Mucosa of gallbladder (tissue), 1 donor: ENCODE results near the gene MARK4. TPM values are rescaled to one million over a fixed set of nuclear protein-coding genes. Genes with fewer than 3 reads are reported as not detected.
"Not testable (repeated sequence)": the region's sequence is repeated elsewhere in the genome, so short reads cannot be mapped to it uniquely, and the experiment has no call there.

Experiments
- DNase-seq: peaks from one replicate; pipeline ENCODE4 v3.0.0-alpha.2; 2020; ENCODE audit warnings: low spot score
- total RNA-seq: library from RNA; stranded (reverse); gene quantifications from one replicate; pipeline ENCODE4 v1.2.1, GENCODE V29; 2021
- donor health status: DM: no; HTN: no; CAD: no.

The MARK4 gene
- total RNA-seq: 38.8 TPM

DNA sequence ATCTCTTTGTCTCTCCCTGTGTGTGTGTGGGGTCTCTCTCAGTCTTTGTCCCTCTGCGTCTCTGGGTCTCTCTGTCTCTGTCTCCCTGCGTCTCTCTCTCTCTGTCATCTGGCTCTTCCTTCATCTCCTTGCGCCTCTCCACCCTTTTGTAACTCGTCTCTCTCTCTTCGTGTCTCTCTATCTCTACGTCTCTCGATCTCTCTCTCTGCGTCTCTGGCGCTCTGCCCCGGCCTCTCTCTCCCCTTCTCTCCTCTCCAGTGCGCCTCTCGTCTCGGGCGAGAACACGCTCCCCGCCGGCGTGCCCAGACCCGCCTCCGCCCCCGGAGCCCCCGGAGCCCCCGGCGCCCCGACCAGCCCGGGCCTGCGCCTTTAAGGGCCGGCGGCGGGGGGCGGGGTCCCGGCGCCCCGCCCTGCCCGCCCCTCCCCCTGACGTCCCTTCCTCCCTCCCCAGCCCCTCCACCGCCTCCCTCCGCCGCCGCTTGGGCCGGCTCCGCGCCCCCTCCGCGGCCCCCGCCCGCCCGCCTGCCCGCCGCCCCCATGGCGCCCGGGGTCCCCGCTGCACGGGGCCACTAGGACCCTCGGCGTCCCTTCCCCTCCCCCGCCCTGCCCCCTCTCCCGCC is at the start of gene MARK4:
Gene MARK4, plus strand, starts transcription at position 440 of the 620 bp plus-strand sequence. CDS start 318 bp downstream, outside the sequence.
- no peak for DNase-seq

DNA sequence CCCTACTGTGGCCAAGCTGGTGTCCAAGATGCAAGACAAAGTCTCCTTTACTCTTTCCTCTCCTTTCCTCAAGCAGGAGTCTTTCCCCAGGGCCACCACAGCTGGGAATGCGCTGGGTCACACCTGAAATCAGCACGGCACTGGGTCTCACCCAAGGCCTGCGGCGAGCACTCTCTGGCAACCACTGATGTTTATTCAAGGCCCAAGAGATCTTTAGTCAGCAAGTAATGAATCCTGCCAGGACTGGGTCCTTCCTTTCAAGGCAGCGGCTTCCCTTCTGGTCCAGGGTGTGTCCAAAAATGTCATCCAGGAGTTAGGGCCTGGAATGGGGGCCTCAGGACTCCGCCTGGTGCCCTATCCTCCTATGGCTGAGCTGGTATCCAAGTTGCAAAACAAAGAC is 48.4 kb upstream of the MARK4 start:
- peak; percentile 34 for DNase-seq

DNA sequence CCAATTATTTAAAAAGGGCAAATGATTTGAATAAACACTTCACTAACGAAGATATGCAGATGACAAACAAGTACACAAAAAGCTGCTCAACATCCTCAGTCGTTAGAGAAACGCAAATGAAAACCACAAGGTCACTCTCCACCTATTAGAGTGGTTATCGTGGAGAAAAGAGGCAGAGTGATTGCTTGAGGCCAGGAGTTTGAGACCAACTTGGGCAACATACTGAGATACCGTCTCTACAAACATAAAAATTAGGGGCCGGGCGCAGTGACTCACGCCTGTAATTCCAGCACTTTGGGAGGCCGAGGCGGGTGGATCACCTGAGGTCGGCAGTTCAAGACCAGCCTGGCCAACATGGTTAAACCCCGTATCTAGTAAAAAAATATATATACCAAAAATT is 45.3 kb upstream of the MARK4 start:
- DNase-seq: no peak

DNA sequence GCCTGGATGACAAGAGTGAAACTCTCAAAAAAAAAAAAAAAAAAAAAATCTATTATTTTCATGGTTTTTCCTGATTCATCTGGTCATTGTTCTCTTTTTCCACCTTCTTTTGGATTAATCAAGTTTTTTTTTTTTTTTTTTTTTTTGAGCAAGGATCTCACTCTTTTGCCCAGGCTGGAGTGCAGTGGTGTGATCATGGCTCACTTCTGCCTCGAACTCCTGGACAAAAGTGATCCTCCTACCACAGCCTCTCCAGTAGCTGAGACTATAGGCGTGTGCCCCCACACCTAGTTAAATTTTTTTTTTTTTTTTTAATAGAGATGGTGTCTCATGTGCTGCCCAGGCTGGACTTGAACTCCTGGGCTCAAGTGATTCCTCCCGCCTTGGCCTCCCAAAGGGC is 44.7 kb upstream of the MARK4 start:
- DNase-seq: no peak

DNA sequence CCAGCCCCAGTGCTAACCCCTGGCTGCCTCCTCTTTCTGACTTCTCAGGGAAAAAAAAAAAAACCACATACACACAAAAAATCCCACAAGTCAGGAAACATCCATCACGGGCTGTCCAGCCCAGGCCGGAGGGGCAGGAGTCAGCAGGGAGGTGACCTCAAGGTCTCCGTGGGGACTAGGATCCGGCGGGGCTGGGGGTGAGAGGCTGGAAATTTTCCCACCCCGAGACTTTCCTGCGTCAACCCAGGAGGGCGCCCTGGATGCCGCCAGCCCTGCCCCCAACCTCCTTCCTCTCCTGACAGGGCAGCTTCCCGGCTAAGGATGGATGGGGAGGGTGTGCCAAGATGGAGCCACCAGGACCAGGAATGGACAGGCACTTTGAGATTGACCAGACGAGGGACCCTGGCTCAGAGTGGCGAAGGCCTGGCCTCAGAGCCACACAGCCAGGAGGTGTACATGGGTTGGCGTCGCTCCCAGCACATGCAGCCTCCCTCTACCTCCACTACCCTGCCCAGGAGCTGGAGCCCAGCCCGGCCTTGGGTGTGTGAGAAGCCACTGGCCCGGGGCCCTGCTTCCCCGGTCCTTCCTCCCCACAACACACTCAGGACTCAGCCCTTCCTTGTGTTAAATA is 39.2 kb upstream of the MARK4 start:
- DNase-seq: peak; percentile 92

DNA sequence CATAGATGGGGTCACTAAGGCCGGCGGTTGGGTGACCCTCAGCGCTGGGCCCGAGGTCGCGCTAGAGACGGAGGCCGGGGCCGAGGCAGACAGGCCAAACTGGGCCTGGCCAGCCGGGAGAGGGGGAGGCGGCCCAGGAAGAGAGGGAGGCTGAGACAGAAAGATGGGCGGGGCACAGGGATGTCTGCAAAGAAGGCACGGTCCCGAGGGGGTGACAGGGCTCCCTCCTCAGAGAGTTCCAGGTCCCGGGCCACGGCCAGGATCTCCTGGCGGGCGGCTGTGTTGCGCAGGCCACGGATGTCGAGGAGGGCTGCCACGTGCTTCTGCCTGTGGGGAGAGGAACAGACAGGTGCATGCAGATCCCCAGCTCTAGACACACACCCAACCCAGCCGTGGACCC is 38.0 kb upstream of the MARK4 start:
- DNase-seq: no peak

DNA sequence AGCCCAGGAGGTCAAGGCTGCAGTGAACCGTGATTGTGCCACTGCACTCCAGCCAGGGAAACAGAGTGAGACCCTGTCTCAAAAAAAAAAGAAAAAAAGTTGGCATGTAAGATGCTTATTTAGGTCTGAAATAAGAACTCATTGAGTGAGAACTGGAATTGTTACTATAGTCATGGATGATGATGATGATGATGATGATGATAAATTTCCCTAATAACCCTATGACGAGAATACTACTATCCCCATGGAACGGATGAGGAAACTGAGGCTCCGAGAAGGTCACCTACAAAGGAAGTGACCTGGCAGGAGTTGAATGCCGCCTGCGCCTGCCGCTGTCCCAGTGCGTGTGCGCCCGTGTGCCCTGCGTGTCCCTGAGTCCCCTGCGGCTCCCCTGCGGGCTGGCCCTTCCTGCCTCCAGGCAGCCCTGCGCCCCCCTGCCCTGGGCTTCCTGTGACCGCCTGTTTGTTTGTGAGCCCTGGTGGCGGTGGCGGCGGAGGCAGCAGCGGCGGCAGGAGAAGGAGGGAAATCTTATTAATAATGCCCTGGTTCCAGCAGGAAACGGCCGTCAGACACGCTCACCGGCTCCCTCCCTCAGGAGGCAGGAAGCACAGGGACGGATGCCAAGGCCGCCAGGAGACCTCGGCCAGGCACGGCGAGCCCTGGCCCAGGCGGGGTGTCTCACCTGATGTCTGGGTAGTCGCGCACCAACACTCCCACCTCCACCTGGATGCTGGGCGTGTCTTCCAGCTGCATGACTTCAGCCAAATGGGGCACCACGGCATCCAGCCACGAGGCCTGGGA is 35.5 kb upstream of the MARK4 start:
- DNase-seq: peak; percentile 62

DNA sequence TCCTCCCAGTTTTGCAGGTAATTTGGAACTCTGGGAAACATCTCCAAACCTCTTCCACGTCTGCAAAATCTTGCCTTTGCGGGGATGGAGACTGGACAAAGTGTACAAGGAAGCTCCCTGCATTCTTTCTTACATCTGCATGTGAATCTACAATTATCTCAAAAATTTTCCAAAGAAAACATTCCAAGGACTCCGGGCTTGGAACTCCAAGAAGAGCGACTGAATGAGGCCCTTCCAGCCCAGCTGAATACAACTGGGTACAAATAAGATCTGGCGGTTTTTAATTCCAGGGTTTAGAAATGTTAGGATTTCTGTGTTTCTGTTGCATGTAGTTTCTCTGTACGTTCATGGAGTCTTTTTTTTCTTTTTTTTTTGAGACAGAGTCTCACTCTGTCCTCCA is 34.4 kb upstream of the MARK4 start:
- no peak for DNase-seq

DNA sequence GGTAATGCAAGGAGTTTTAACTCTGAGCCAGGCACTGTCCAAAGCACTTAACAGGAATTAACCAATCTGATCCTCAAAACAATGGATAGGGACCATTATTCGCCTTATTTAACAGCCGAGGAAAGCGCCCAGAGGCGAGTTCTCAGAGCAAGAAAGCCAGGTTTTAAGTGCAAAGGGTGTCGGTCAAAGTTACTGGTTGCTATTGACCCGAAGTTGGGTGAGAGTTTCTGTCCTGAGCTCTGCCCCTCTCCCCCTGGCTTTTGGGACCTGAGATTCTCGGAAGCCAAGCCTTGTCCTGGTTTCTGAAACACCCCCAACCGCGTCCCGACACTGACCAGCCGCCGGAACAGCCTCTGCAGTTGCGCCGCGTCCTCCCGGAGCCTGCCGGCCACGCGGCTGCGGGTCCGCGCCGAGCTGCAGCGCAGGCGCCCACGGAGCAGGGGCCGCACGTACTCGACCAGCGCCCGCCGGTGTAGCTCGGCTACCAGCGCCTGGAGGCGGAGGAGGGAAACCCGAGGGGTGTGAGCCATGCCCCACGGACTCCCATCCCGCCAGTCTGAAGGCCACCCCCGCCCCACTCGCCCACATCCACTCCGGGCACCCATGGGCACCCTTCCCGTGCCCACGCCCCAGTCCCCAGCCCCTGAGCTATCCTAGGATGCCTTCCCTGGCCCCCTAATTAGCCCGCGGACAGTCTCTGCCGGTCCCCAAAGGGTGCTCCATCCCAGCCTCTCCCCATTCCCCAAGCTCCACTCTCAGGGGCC is 33.7 kb upstream of the MARK4 start:
- no peak for DNase-seq

DNA sequence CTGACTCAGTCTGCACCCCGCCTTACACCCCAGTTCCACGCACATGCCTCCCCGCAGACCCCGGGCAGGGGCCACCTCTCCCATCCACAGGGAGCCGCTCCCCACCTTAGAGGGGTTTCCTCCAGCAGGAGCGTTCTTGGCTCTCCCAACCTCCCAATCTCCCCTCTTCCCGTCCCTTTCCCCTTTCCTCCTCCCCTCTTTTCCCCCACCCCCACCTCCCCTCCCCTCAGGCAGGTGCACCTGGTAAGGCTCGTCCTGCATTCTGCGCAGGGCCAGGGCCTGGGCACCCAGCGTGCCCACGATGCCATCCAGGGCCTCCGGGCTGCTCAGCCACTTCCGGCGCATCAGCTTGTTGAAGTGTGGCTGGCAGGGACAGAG is 33.1 kb upstream of the MARK4 start:
- DNase-seq: no peak

DNA sequence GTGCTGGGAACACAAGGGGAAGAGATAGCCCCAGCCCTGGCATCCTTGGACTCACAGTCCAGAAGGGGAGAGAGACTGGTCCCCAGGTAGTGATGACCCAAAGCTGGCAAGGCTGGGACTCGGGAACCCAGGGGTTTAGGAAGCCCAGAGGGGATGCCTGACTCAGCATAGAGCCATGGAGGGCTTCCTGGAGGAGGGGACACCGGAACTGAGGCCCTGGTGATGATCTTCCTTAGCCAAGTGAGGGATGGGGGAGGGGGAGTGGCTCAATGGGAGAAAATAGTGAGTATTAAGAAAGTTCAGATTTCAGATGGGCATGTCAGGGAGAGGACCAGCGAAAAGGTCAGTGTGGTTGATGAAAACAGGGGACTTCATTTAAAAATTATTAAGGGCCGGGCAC is 32.6 kb upstream of the MARK4 start:
- no peak for DNase-seq

DNA sequence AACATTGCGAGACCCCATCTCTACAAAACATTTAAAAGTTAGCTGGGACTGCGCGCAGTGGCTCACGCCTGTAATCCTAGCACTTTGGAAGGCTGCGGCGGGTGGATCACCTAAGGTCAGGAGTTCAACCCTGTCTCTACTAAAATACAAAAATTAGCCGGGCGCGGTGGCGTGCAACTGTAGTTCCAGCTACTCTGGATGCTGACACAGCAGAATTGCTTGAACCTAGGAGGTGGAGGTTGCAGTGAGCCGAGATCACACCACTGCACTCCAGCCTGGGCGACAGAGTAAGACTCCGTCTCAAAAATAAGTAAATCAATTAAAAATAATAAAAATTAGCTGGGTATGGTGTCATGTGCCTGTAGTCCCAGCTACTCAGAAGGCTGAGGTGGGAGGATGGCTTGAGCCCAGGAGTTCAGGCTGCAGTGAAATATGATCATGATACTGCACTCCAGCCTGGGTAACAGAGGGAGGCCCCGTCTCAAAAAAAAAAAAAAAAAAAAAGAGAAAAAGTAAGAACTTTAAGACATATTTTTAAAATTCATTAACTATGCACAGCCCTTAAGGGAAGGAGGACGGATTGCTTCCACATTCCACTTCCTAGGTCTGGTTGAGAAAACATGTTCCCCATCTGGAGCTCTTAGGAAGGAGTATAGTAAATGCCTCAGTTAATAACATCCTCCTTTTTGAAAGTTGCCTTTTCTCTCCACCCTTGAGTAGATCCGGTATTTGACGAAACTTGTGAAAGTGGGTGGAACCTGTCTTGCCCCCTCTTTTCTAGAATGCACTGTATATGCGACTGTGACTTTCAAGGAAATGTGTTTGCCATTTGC is 31.9 kb upstream of the MARK4 start:
- no peak for DNase-seq

DNA sequence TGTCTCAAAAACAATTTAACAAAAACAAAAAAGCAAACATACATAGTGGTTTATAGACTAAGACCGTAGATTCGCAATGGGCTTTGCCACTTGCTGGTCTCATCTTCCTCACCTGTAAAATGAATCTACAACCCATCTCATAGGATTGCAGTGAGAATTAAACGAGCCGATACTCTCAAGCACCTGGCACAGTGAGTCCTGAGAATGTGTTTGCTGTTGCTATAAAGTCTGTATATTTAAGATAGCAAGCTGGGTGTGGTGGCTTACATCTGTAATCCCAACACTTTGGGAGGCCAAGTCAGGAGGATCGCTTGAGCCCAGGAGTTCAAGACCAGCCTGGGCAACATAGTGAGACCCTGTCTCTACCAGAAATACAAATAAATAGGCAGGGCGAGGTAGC is 28.3 kb upstream of the MARK4 start:
- no peak for DNase-seq

DNA sequence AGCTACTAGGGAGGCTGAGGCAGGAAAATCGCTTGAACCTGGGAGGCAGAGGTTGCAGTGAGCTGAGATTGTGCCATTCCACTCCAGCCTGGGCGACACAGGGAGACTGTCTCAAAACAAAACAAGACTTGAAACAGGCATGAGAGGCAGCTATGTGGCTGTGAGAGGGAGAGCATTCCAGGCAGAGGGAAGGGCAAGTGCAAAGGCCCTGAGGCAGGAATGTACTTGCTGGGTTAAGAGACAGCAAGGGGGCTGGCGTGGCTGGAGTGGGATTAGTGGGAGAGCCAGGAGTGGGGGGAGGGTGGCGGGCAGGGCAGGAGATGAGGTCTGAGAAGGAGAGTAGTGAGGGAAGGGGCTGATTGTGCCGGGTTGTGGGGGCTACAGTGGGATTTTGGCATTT is 27.2 kb upstream of the MARK4 start:
- no peak for DNase-seq

DNA sequence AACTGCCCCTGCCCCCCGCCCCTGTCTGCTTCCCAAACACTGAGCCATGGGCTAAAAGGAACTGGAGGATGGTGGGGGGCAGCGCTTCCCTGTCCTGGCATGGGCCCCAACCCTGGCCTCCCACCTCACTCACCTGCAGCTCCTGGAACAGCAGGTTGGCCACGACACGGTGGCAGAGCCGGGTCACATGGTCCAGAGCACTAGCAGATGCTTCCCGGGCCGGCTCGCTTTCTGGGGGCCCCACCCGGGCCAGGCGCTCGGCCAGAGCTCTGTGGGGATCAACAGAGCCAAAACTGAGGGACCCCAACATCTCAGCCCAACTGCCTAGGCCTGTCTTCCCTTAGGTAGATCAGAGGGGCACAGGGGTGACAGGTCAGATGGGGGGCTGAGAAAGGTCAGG is 26.4 kb upstream of the MARK4 start:
- DNase-seq: no peak

DNA sequence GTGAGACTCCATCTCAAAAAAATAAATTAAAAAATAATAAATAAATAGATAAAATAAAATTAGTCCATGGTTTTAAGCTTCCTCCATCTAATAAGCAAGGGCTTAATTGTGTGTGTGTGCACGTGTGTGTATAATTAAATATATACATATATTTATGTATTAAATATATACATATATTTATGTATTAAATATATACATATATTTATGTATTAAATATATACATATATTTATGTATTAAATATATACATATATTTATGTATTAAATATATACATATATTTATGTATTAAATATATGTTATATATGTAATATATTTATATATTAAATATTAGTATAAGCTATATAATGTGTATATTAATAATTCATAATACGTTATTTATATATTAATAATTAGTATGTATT is 22.0 kb upstream of the MARK4 start:
- not testable (repeated sequence) for DNase-seq

DNA sequence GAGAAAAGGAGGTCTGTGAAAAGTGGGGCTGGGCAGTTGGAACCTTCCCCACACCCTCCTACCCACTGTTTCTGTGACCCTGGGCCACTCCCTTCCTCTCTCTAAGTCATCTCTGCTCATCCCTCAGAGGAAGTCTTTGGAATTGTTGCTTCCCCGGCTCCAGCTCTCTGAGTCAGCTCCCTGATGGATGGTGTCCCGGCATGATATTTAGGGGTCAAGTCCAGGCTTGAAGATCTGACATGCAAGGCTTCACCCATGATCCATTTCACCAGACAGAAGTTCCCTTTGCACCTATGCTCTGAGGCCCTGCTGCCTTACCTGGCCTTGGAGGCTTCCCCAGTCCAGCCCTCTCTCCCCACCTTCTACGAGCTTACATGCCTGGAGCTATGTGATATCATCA is 19.2 kb upstream of the MARK4 start:
- no peak for DNase-seq

DNA sequence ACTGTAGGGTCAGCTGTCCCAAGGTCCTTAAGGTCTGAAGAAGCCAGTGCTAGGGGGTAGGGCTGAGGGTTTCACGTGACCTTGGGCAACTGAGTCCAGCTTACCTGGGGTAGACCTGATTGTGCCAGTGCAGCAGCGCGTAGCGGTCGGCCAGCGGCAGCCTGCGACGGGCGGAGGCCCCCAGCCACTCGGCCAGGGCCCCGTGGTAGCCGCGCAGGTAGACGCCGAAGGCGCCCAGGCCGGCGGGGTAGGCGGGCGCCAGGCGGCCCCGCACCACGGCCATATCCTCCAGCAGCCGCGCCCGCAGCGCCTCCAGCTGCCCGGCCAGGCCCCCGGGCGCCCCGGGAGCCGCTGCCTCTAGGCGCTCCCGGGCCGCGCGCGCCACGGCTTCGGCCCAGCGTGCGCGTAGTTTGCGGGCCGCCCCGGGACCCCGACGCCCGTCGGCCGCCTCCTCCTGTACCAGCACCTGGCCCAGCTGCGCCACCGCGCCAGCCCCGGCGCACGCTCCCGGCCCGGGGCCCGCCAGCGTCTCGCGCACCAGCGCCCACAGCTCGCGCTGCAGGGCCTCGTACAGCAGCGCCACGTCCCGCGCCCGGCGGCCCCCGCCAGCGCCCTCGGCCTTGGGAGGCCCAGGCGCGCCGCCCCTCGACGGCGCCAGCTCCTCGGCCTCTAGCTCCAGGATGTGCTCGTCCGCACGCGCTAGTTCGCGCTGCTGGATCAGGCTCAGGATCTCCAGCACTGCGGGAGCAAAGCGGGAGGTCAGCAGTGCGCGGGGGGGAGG is 16.8 kb upstream of the MARK4 start:
- DNase-seq: no peak

DNA sequence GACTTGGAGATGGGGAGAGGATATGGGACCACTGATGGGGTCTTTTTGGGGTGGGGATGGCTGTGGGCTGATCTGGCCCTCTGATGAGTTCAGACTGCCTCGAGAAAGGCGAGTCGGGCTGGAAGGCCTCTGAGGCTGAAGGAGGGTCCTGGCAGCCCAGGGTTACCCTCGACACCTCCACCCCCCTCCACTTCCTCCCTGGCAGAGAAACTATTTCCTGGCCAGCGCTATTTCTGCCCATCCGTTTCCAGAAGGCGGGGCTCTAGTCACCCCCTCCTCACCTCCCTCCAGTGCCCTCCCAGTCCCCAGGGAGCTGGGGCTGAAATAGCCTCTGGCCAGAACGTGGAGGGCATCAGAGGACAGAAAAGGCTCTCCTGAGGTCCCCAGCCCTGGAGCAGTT is 15.6 kb upstream of the MARK4 start:
- no peak for DNase-seq

DNA sequence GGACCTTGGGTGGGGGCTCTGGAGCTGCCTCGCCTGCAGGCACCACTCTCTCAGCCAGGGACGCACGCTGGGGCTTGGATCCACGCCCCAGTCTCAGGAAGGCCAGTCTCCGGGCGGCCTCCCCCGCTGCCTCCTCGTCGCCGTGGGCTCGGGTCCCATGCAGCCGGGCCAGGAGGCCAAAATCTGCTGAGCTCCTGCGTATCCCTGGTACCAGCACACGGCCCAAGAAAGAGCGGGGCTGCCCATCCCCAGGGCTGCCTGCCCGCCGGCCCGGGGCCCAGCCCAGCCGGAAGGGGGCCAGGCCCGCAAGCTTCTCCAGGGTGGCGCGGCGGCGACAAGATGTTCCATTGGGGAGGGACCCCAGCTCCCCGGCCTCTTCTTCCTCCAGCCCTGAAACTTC is 12.5 kb upstream of the MARK4 start:
- no peak for DNase-seq
